Esophagus squamous epithelium (tissue), 5 donors: ENCODE measurements around the gene PLEKHN1. TPM values are rescaled to one million over a fixed set of nuclear protein-coding genes. Genes with fewer than 3 reads are reported as not detected.
"Not testable (repeated sequence)": the region's sequence is repeated elsewhere in the genome, so short reads cannot be mapped to it uniquely, and the experiment has no call there.

Experiments
- DNase-seq: peaks from one replicate; lab custom pipeline; 2025; lab: John Stamatoyannopoulos, UW
- H3K27ac ChIP-seq, 4 donors: fragments of 200-600 bp; sonication (generic); one replicate each; pipeline ENCODE4 v1.5.1; 2016 to 2019; ENCODE audit warnings: mild to moderate bottlenecking in 1 of 4
- H3K27me3 ChIP-seq, 4 donors: fragments of 200-600 bp; sonication (generic); 1 replicate in 3 of 4; 2 replicates in 1 of 4; pipeline versions ENCODE4 v1.5.1 to v1.6.0; 2017 to 2021; ENCODE audit warnings: antibody characterized with exemption in 1 of 4
- H3K36me3 ChIP-seq, 3 donors: fragments of 200-600 bp; sonication (generic); one replicate each; pipeline ENCODE4 v1.5.1; 2016 to 2019
- H3K4me1 ChIP-seq, 3 donors: fragments of 200-600 bp; sonication (generic); one replicate each; pipeline ENCODE4 v1.5.1; 2017 to 2019
- H3K4me3 ChIP-seq, 4 donors: fragments of 200-600 bp; sonication (generic); 1 replicate in 3 of 4; 2 replicates in 1 of 4; pipeline ENCODE4 v1.5.1; 2016 to 2019; ENCODE audit warnings: mild to moderate bottlenecking in 2 of 4, moderate library complexity in 1 of 4
- H3K9me3 ChIP-seq, 3 donors: fragments of 200-600 bp; sonication (generic); one replicate each; pipeline ENCODE4 v1.5.1; 2016 to 2019
- CTCF ChIP-seq, 6 experiments: fragments of 450-650 bp in 4 of 6; fragments of 200-600 bp in 2 of 6; sonication (generic) in 2 of 6; IDR thresholded peaks; one replicate each; pipeline ENCODE4 v1.5.1; 2016 to 2019; ENCODE audit warnings: antibody characterized with exemption in 6 of 6, mild to moderate bottlenecking in 4 of 6, moderate library complexity in 4 of 6
- POLR2A ChIP-seq, 4 donors: fragments of 450-650 bp; IDR thresholded peaks; one replicate each; pipeline ENCODE4 v1.6.1; 2017; ENCODE audit warnings: antibody characterized with exemption in 4 of 4, mild to moderate bottlenecking in 4 of 4, moderate library complexity in 3 of 4
- WGBS, 2 donors: methylation state at CpG; one replicate each; pipeline ENCODE4 v1.1.5; 2018; 5-methylcytosine and 5-hydroxymethylcytosine counted together
- intact Hi-C: fragments of 100-400 bp; cut with DNase I; formaldehyde crosslinking; loops from one replicate; pipeline ENCODE4 v1.15.0; 2022
- total RNA-seq, 4 donors: library from RNA; depleted of rRNA; stranded (reverse); fragments of >200 nt; gene quantifications; one replicate each; pipeline ENCODE4 v1.1.0, GENCODE V29; 2016
- donor health status: DM: yes; HTN: yes; CAD: no.

PLEKHN1 gene
- total RNA-seq, 4 donors from 2014 or later, result 16.8 to 39.6 (median 23.4) TPM

- no peak for TF ChIP-seq CTCF (IDR thresholded peaks at IDR 0.05)
- no peak for TF ChIP-seq POLR2A (IDR thresholded peaks at IDR 0.05)
- Histone ChIP-seq H3K9me3 (no peaks in the 10 kb centered on the region), H3K36me3 (no peaks in the 10 kb centered on the region), H3K27me3 (peaks cover 0 to 58% (median 0%) of the 10 kb centered on the region in 4 donors), H3K27ac (no peak overlapping the region), H3K4me3 (no peak overlapping the region), H3K4me1 (peaks cover 12 to 40% (median 26%) of the 10 kb centered on the region in 3 donors)
- intact Hi-C loops, result no loop called here
- no peak for DNase-seq
- WGBS, 2 donors, result 49 to 61% methylated on average over 8 to 12 of the region's 37 CpGs
Observed at GRCh38 chr1:1006305-1007159, 40.2 kb downstream of the PLEKHN1 start.

- Histone ChIP-seq H3K4me1 (peaks cover 13 to 48% (median 43%) of the 10 kb centered on the region in 3 donors), H3K27me3 (peaks cover 0 to 25% (median 0%) of the 10 kb centered on the region in 4 donors)
- H3K36me3 ChIP-seq, DNase-seq, H3K27ac ChIP-seq, intact Hi-C loops, H3K4me3 ChIP-seq, H3K9me3 ChIP-seq: not testable (repeated sequence)
- 89 to 91% methylated on average over 8 of the region's 8 CpGs for WGBS, 2 donors
Observed at GRCh38 chr1:1010131-1010530, 43.8 kb downstream of the PLEKHN1 start.

GRCh38 chr1:1011396-1011949, 45.2 kb downstream of the PLEKHN1 start:
- 77 to 79% methylated on average over 10 to 14 of the region's 14 CpGs for WGBS, 2 donors

GRCh38 chr1:1012736-1013104, 46.4 kb downstream of the PLEKHN1 start:
- H3K9me3 ChIP-seq, intact Hi-C loops, H3K36me3 ChIP-seq, H3K27me3 ChIP-seq, DNase-seq: not testable (repeated sequence)
- 49 to 60% methylated on average over 12 to 13 of the region's 13 CpGs for WGBS, 2 donors
- H3K4me3 ChIP-seq, result peak overlapping the region; percentile 43 to 86 (median 64)
- peaks cover 8 to 25% (median 21%) of the 10 kb centered on the region in 3 donors for H3K4me1 ChIP-seq
- H3K27ac ChIP-seq, result peak overlapping the region; percentile 70 to 97 (median 92)

More at GRCh38 chr1:1011396-1011949, 45.2 kb downstream of the PLEKHN1 start:
- no peak for TF ChIP-seq POLR2A (IDR thresholded peaks at IDR 0.05)
- TF ChIP-seq CTCF (IDR thresholded peaks at IDR 0.05), result no peak
- DNase-seq, result no peak
- Histone ChIP-seq H3K36me3 (no peaks in the 10 kb centered on the region), H3K27me3 (peaks cover 0 to 11% (median 0%) of the 10 kb centered on the region in 4 donors), H3K4me1 (peaks cover 13 to 35% (median 31%) of the 10 kb centered on the region in 3 donors), H3K4me3 (no peak overlapping the region), H3K27ac (no peak overlapping the region), H3K9me3 (no peaks in the 10 kb centered on the region)
- intact Hi-C loops, result no loop called here

- no peaks in the 10 kb centered on the region for H3K36me3 ChIP-seq
- 0 to 5% methylated on average over 9 to 12 of the region's 30 CpGs for WGBS, 2 donors
- peak; percentile 67 for DNase-seq
- peak within 1 kb of the TSS; percentile 70 to 97 (median 92) for H3K27ac ChIP-seq
- no peaks in the 10 kb centered on the region for H3K9me3 ChIP-seq
- H3K27me3 ChIP-seq, result no peaks in the 10 kb centered on the region
- H3K4me3 ChIP-seq, result peak within 1 kb of the TSS; percentile 43 to 86 (median 64)
- peaks cover 8 to 25% (median 21%) of the 10 kb centered on the region in 3 donors for H3K4me1 ChIP-seq
- intact Hi-C loops, result no loop called here
- TF ChIP-seq CTCF (IDR thresholded peaks at IDR 0.05), result peak in 1 of 6 experiments; percentile 3
- peak in 3 of 4 donors; percentile 24 to 80 (median 55) for TF ChIP-seq POLR2A (IDR thresholded peaks at IDR 0.05)
Observed at GRCh38 chr1:1013105-1013921, 47.0 kb downstream of the PLEKHN1 start, which contains the start of gene ISG15. ISG15 (plus strand) TSS chr1:1013497; CDS start chr1:1013574, 77 bp downstream.
